NCI-H345 (cell line): Measurements from ENCODE around the gene HMOX1.
"Not testable (repeated sequence)": the region's sequence is repeated elsewhere in the genome, so short reads cannot be mapped to it uniquely, and the experiment has no call there.

Experiments
- DNase-seq: peaks from one replicate; lab custom pipeline; 2025; lab: John Stamatoyannopoulos, UW

Gene HMOX1

GRCh38 chr22:35380013-35380412 lies 883 bp upstream of the HMOX1 start:
- DNase-seq, result no peak

GRCh38 chr22:35381424-35382009 lies 621 bp downstream of the HMOX1 start:
- no peak for DNase-seq

- no peak for DNase-seq
Observed at GRCh38 chr22:35383679-35384071, 2.8 kb downstream of the HMOX1 start.

GRCh38 chr22:35384527-35384926 lies 3.6 kb downstream of the HMOX1 start:
- no peak for DNase-seq

- no peak for DNase-seq
Observed at GRCh38 chr22:35384975-35385588, 4.2 kb downstream of the HMOX1 start.

GRCh38 chr22:35386670-35387288 lies 5.9 kb downstream of the HMOX1 start:
- no peak for DNase-seq

GRCh38 chr22:35390933-35391332 lies 10.0 kb downstream of the HMOX1 start:
- no peak for DNase-seq

GRCh38 chr22:35392357-35392756 lies 11.5 kb downstream of the HMOX1 start:
- no peak for DNase-seq

- no peak for DNase-seq
Observed at GRCh38 chr22:35393116-35394010, 12.5 kb downstream of the HMOX1 start.

- DNase-seq, result no peak
Observed at GRCh38 chr22:35394011-35394312, 13.1 kb downstream of the HMOX1 start.

GRCh38 chr22:35394810-35395563 lies 14.1 kb downstream of the HMOX1 start:
- no peak for DNase-seq

- DNase-seq, result not testable (repeated sequence)
Observed at GRCh38 chr22:35396622-35397021, 15.7 kb downstream of the HMOX1 start.

GRCh38 chr22:35397095-35397904 lies 16.4 kb downstream of the HMOX1 start:
- no peak for DNase-seq

GRCh38 chr22:35398591-35398973 lies 17.7 kb downstream of the HMOX1 start:
- DNase-seq, result no peak

GRCh38 chr22:35399114-35399677 lies 18.3 kb downstream of the HMOX1 start:
- DNase-seq, result peak; percentile 1

GRCh38 chr22:35399678-35400500 lies 19.0 kb downstream of the HMOX1 start, which contains the start of gene MCM5:
TSS of gene MCM5 (plus strand) at chr22:35400140. CDS start at chr22:35400439, 299 bp downstream.
- peak; percentile 97 for DNase-seq

GRCh38 chr22:35400501-35400790 lies 19.6 kb downstream of the HMOX1 start:
- DNase-seq, result no peak

GRCh38 chr22:35401863-35402262 lies 21.0 kb downstream of the HMOX1 start:
- no peak for DNase-seq

- no peak for DNase-seq
Observed at GRCh38 chr22:35403356-35403755, 22.5 kb downstream of the HMOX1 start.

GRCh38 chr22:35404176-35404575 lies 23.3 kb downstream of the HMOX1 start:
- no peak for DNase-seq
